ENCODE data around the gene NPTXR.
"Not testable (repeated sequence)": the region's sequence is repeated elsewhere in the genome, so short reads cannot be mapped to it uniquely, and the experiment has no call there.

Gene NPTXR

GRCh38 chr22:38863531-38864131 is 19.8 kb upstream of the NPTXR start:
- H3K4me1 Mint-ChIP-seq: peaks cover 55% of the 10 kb centered on the region
- peak overlapping the region in 1 of 2 donors; percentile 92 for H3K27ac Mint-ChIP-seq
- ATAC-seq: peak; percentile 8

GRCh38 chr22:38862375-38863329 is 18.8 kb upstream of the NPTXR start:
- peak overlapping the region in 1 of 2 donors; percentile 93 for H3K27ac Mint-ChIP-seq
- no peak for DNase-seq
- H3K4me3 Mint-ChIP-seq: no peak overlapping the region

More at GRCh38 chr22:38863531-38864131, 19.8 kb upstream of the NPTXR start:
- Mint-ChIP-seq H3K4me3 (no peak overlapping the region), H3K9me3 (no peaks in the 10 kb centered on the region), H3K27me3 (no peaks in the 10 kb centered on the region)
- peak in 1 of 2 donors; percentile 7 for DNase-seq

DNA sequence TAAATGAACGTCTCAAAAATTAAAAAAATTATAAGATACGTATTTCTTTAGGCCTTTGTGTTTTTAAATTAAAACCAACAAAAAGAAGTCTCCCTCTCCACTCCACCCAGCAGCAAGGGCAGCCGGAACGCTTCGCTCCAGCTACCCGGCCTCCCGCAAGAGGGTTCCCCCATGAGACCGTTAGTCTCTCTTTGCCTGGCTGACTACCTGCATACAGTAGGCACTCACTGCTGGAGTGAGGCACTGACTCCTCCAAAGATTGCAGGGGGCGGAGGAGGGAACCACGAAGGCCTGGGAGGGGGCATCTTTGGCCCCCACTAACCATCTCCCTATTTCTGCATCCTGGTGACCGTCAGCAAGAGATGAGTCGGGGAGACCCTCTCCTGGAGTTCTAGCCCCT is 18.1 kb upstream of the NPTXR start:
- peaks cover 42% of the 10 kb centered on the region for H3K4me1 Mint-ChIP-seq
- DNase-seq (no peak), ATAC-seq (no peak)
- no peak overlapping the region for H3K4me3 Mint-ChIP-seq
- H3K27me3 Mint-ChIP-seq: no peaks in the 10 kb centered on the region
- H3K9me3 Mint-ChIP-seq: no peaks in the 10 kb centered on the region
- no peak overlapping the region for H3K27ac Mint-ChIP-seq

More at GRCh38 chr22:38862375-38863329, 18.8 kb upstream of the NPTXR start:
- ATAC-seq: no peak
- no peaks in the 10 kb centered on the region for H3K27me3 Mint-ChIP-seq
- H3K4me1 Mint-ChIP-seq: peaks cover 45% of the 10 kb centered on the region
- no peaks in the 10 kb centered on the region for H3K9me3 Mint-ChIP-seq

GRCh38 chr22:38861170-38861876 is 17.5 kb upstream of the NPTXR start:
- H3K27me3 Mint-ChIP-seq: no peaks in the 10 kb centered on the region
- peaks cover 42% of the 10 kb centered on the region for H3K4me1 Mint-ChIP-seq
- no peak for DNase-seq
- H3K27ac Mint-ChIP-seq: peak overlapping the region in 1 of 2 donors; percentile 60
- no peak for ATAC-seq
- H3K9me3 Mint-ChIP-seq: no peaks in the 10 kb centered on the region
- no peak overlapping the region for H3K4me3 Mint-ChIP-seq

DNA sequence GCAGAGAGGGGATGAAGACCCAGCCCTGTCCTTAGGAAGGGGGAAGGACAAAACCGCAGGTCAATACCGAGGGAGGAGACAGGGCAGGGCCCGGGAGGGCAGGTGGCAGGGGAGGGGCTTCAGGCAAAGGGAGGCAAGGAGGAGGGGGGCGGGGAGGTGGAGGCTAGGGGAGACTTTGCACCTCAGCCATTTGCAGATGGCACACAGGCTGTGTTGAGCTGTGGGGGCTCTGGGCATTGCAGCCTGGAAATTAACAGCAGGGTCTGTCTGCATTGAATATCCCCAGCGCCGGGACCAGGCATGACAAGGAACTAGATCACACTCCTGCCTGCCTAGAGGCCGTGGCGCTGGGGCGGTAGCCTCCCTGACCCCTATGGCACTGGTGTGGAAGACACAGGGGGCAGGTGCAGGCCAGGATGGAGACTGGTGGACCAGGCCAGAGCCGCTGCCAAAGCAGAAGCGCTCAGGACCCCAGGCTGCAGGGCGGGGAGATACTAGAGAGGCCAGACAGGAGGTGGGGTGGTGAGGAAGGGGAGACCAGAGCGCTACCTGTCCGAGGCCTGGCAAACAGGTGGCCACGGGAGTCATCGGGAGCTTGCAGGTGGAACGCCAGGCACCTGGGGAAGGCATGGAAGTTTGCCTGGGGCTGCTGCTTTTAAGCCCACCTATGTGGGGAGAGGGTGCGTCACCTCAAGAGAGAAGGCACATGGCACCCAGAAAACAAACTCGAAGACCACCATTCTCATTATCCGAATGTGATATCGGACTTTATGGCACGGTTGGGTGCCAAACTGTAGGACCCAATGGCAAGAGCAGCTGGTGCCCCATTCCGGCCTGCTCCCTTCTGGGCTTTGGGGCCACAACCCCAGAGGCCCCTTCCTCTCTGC is 16.7 kb upstream of the NPTXR start:
- Mint-ChIP-seq H3K4me1 (peaks cover 37% of the 10 kb centered on the region), H3K27ac (peak overlapping the region in 1 of 2 donors; percentile 94), H3K4me3 (no peak overlapping the region), H3K27me3 (no peaks in the 10 kb centered on the region), H3K9me3 (no peaks in the 10 kb centered on the region)
- ATAC-seq: peak; percentile 10
- DNase-seq: no peak

- Mint-ChIP-seq H3K4me3 (no peak overlapping the region), H3K27ac (peak overlapping the region in 1 of 2 donors; percentile 94), H3K9me3 (no peaks in the 10 kb centered on the region), H3K27me3 (no peaks in the 10 kb centered on the region), H3K4me1 (peaks cover 35% of the 10 kb centered on the region)
- no peak for DNase-seq
- ATAC-seq: peak; percentile 46
These were observed 15.9 kb upstream of the NPTXR start for GRCh38 chr22:38859581-38860282.

DNA sequence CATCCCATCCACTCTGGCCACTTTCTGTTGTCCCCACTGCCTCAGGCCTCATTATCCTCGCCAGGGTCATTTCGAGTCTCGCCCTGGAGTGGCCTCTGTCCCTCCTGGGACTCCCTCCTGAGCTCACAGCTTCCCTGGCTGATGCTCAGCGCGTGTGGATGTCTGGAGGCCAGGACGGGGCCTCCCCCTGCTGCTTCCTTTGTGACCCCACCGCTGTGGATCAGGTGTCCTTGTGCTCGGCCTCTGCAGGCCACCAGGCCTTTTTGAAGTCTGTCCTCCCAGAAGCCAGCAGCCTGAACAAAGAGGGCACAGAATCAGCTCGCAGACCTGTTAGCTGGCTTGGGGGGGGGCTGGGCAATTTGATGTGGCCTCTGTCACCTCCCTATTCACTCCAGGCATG is 14.7 kb upstream of the NPTXR start:
- no peaks in the 10 kb centered on the region for H3K27me3 Mint-ChIP-seq
- peak overlapping the region in 1 of 2 donors; percentile 42 for H3K27ac Mint-ChIP-seq
- no peak for ATAC-seq
- DNase-seq: no peak
- H3K9me3 Mint-ChIP-seq: no peaks in the 10 kb centered on the region
- H3K4me3 Mint-ChIP-seq: no peak overlapping the region
- H3K4me1 Mint-ChIP-seq: peaks cover 28% of the 10 kb centered on the region

- Mint-ChIP-seq H3K27me3 (peaks cover 13% of the 10 kb centered on the region), H3K27ac (peak overlapping the region in 1 of 2 donors; percentile 71)
- not testable (repeated sequence) for H3K9me3 Mint-ChIP-seq, H3K4me3 Mint-ChIP-seq, H3K4me1 Mint-ChIP-seq, DNase-seq, ATAC-seq
These were observed 10.6 kb upstream of the NPTXR start for GRCh38 chr22:38854476-38854875.

- peaks cover 13% of the 10 kb centered on the region for H3K27me3 Mint-ChIP-seq
- not testable (repeated sequence) for H3K9me3 Mint-ChIP-seq, H3K4me3 Mint-ChIP-seq, ATAC-seq, H3K27ac Mint-ChIP-seq, DNase-seq, H3K4me1 Mint-ChIP-seq
These were observed 10.1 kb upstream of the NPTXR start for GRCh38 chr22:38853883-38854282.

DNA sequence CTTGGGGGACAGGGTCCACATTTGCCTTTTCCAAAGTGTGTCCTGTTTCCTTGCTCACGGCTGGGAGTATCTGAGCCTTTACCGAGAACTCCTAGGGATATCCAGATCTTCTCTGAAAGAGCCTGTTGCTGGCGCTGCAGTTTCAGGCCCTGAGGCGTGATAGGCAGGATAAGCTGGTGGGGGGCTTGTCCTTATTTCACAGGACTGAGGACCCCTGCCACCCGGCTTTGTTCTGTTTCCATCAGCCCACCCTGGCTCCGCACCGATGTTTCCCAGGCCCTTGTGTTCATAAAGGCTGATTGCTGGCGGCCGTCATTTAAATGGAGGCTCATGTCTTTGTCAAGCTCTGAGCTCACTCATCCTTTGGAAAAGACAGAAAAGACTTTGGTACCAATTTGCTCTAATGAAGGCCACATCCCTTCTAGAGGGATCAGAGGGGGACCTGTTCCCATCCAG is 9.4 kb upstream of the NPTXR start:
- H3K4me1 Mint-ChIP-seq: no peaks in the 10 kb centered on the region
- peaks cover 13% of the 10 kb centered on the region for H3K27me3 Mint-ChIP-seq
- H3K4me3 Mint-ChIP-seq: no peak overlapping the region
- H3K27ac Mint-ChIP-seq: no peak overlapping the region
- no peaks in the 10 kb centered on the region for H3K9me3 Mint-ChIP-seq
- DNase-seq: no peak
- ATAC-seq: no peak

- Mint-ChIP-seq H3K4me1 (no peaks in the 10 kb centered on the region), H3K9me3 (no peaks in the 10 kb centered on the region), H3K4me3 (no peak overlapping the region), H3K27ac (no peak overlapping the region), H3K27me3 (peaks cover 15% of the 10 kb centered on the region)
- ATAC-seq: no peak
- DNase-seq: no peak
These were observed 8.7 kb upstream of the NPTXR start for GRCh38 chr22:38852522-38852921.

GRCh38 chr22:38850941-38851849 is 7.4 kb upstream of the NPTXR start:
- no peak overlapping the region for H3K27ac Mint-ChIP-seq
- H3K27me3 Mint-ChIP-seq: peaks cover 24% of the 10 kb centered on the region
- no peak overlapping the region for H3K4me3 Mint-ChIP-seq
- ATAC-seq: no peak
- DNase-seq: no peak
- no peaks in the 10 kb centered on the region for H3K4me1 Mint-ChIP-seq
- H3K9me3 Mint-ChIP-seq: no peaks in the 10 kb centered on the region

- Mint-ChIP-seq H3K27me3 (peaks cover 27% of the 10 kb centered on the region), H3K4me3 (no peak overlapping the region), H3K9me3 (no peaks in the 10 kb centered on the region), H3K27ac (no peak overlapping the region), H3K4me1 (no peaks in the 10 kb centered on the region)
- no peak for DNase-seq
- no peak for ATAC-seq
These were observed 6.6 kb upstream of the NPTXR start for GRCh38 chr22:38850399-38850798.

Data from stimulated activated naive CD8-positive, alpha-beta T cell treated with anti-CD3 and anti-CD28 coated beads, Interleukin-15, amount 100 ng/mL, for 72 hours (primary cell).